Inferior parietal cortex (tissue), 1 donor: Measurements from ENCODE around the gene CDHR1.

Experiments used
- DNase-seq: peaks from one replicate; pipeline ENCODE4 v3.0.0-alpha.2; 2016; ENCODE audit errors: extremely low spot score

Gene CDHR1

GRCh38 chr10:84262190-84262956, 68.0 kb downstream of the CDHR1 start:
- no peak for DNase-seq

GRCh38 chr10:84263716-84264115, 69.4 kb downstream of the CDHR1 start:
- DNase-seq, result no peak

- DNase-seq, result peak; percentile 81
These were observed 70.3 kb downstream of the CDHR1 start for GRCh38 chr10:84264611-84265141.

- DNase-seq, result no peak
These were observed 71.1 kb downstream of the CDHR1 start for GRCh38 chr10:84265418-84265817.

- DNase-seq, result no peak
These were observed 73.3 kb downstream of the CDHR1 start for GRCh38 chr10:84267503-84268126.

GRCh38 chr10:84269162-84269561, 74.8 kb downstream of the CDHR1 start:
- DNase-seq, result no peak
